NCI-H146 (cell line): ENCODE results near the gene MPRIP.

ENCODE experiments used
- DNase-seq: peaks from one replicate; lab custom pipeline; 2025; lab: John Stamatoyannopoulos, UW

Gene MPRIP

GRCh38 chr17:17165666-17166308 lies 123.5 kb downstream of the MPRIP start:
- no peak for DNase-seq

- no peak for DNase-seq
Measured at GRCh38 chr17:17166446-17166845, 124.2 kb downstream of the MPRIP start.

GRCh38 chr17:17167356-17167755 lies 125.1 kb downstream of the MPRIP start:
- DNase-seq, result no peak

- DNase-seq, result no peak
Measured at GRCh38 chr17:17167986-17168385, 125.7 kb downstream of the MPRIP start.

GRCh38 chr17:17168401-17168800 lies 126.1 kb downstream of the MPRIP start:
- DNase-seq, result no peak

- DNase-seq, result no peak
Measured at GRCh38 chr17:17169396-17169795, 127.1 kb downstream of the MPRIP start.

GRCh38 chr17:17170346-17170985 lies 128.2 kb downstream of the MPRIP start:
- DNase-seq, result no peak

GRCh38 chr17:17171186-17171585 lies 128.9 kb downstream of the MPRIP start:
- no peak for DNase-seq

- no peak for DNase-seq
Measured at GRCh38 chr17:17172001-17172939, 130.0 kb downstream of the MPRIP start.

GRCh38 chr17:17172990-17173389 lies 130.7 kb downstream of the MPRIP start:
- no peak for DNase-seq

- DNase-seq, result no peak
Measured at GRCh38 chr17:17173921-17174320, 131.7 kb downstream of the MPRIP start.

- DNase-seq, result no peak
Measured at GRCh38 chr17:17175340-17175739, 133.1 kb downstream of the MPRIP start.

GRCh38 chr17:17175917-17176316 lies 133.7 kb downstream of the MPRIP start:
- DNase-seq, result no peak

GRCh38 chr17:17176341-17176740 lies 134.1 kb downstream of the MPRIP start:
- no peak for DNase-seq

GRCh38 chr17:17177176-17177575 lies 134.9 kb downstream of the MPRIP start:
- no peak for DNase-seq

GRCh38 chr17:17179371-17179827 lies 137.1 kb downstream of the MPRIP start:
- DNase-seq, result no peak

- no peak for DNase-seq
Measured at GRCh38 chr17:17180141-17180603, 137.9 kb downstream of the MPRIP start.

- no peak for DNase-seq
Measured at GRCh38 chr17:17180741-17181525, 138.7 kb downstream of the MPRIP start.

- no peak for DNase-seq
Measured at GRCh38 chr17:17181666-17182597, 139.7 kb downstream of the MPRIP start.

- DNase-seq, result no peak
Measured at GRCh38 chr17:17182598-17183136, 140.4 kb downstream of the MPRIP start.
